HG03097 (cell line): ENCODE data around the gene TXNRD2.
"Not testable (repeated sequence)": the region's sequence is repeated elsewhere in the genome, so short reads cannot be mapped to it uniquely, and the experiment has no call there.

Source experiments
- ATAC-seq: cut with Tn5 transposase; IDR thresholded peaks from one replicate; pipeline ENCODE4 v1.9.1; 2021; ENCODE audit not compliant: unreplicated experiment, low FRiP score

Gene TXNRD2

GRCh38 chr22:19910180-19910744 is 31.4 kb downstream of the TXNRD2 start:
- no peak for ATAC-seq

DNA sequence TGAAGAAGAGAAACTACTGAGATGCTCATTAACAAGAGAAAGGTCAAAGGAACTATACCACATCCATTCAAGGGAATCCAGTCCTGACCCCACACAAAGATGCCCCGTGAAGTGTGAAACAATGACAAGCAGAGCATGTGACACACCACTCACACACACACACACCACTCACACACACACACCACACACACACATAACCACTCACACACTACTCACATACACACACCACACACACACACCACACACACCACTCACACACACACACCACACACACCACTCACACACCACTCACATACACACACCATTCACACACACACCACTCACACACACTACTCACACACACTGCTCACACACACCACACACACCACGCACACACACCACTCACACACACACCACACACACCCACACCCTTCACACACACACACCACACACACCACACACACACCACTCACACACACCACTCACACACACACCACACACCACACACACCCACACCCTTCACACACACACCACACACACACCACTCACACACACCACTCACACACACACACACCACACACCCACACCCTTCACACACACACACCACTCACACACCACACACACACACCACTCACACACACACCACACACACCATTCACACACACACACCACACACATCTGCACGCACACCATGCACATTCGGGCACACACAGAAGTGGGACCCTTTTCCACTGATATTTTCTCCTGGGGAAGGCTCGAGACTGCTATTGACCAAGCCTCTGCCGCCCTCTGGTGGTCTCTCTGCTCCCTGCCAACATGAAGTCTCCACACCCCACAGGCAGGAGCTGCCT is 32.1 kb downstream of the TXNRD2 start:
- ATAC-seq: no peak

GRCh38 chr22:19907902-19908301 is 33.7 kb downstream of the TXNRD2 start:
- not testable (repeated sequence) for ATAC-seq

DNA sequence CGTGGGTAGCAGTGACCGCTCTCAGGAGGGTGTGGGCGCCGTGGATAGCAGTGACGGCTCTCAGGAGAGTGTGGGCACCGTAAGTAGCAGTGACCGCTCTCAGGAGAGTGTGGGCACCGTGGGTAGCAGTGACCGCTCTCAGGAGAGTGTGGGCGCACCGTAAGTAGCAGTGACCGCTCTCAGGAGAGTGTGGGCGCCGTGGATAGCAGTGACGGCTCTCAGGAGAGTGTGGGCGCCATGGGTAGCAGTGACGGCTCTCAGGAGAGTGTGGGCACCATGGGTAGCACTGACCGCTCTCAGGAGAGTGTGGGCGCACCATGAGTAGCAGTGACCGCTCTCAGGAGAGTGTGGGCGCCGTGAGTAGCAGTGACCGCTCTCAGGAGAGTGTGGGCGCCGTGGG is 34.8 kb downstream of the TXNRD2 start:
- not testable (repeated sequence) for ATAC-seq

GRCh38 chr22:19905347-19906276 is 36.0 kb downstream of the TXNRD2 start:
- no peak for ATAC-seq

GRCh38 chr22:19904935-19905334 is 36.7 kb downstream of the TXNRD2 start:
- no peak for ATAC-seq

DNA sequence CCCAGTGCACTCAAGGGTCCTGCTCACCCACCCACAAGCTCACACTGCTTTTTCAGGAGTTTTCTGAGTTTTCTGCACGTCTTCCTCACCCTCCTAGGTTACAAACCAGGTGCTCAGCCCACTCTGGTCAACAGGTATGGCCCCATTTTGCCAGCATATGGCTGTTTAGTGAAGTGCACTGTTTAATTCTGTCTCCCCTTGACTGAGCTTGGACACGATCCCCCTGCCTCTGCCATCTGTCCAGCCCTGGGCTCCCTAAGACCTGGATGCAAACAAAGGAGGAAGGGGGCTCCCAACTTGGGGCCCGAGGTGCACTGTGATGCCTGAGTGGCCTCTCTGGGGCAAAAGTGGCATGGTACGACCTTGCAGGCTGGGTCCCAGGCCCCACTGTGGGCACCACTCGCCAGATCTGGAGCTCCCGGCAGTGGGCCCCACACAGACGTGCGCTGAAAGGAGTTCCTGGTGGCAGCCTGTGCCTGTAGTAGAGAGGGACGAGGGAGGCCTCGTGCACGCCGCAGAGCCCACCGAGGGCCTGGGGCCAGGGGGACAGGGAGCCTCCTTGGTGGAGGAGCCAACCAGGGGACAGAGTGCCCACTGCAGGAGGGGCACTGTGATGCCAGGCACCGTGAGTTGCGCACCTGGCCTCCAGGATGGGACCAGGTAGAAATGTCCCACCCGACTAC is 37.3 kb downstream of the TXNRD2 start:
- no peak for ATAC-seq

DNA sequence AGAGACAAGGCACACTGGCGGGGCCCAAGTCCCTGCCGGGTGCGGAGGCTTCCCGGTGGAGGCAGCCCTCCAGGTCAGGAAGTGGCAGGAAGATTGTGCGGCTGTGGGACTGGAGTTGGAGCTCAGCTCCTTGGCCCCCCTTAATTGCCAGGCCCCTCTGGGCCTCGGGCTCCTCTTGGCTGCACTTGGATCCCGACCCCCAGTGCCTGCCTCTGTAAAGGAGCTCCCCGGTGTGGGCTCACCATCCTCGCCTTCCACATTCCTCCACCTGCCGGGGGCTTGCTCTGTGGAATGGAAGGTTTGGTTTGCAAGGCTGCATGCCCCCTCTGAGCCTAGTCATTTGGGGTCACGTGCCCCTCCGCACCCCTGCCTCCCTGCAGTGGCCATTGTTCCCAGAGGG is 38.1 kb downstream of the TXNRD2 start:
- ATAC-seq: no peak

GRCh38 chr22:19903031-19903430 is 38.6 kb downstream of the TXNRD2 start:
- ATAC-seq: no peak

DNA sequence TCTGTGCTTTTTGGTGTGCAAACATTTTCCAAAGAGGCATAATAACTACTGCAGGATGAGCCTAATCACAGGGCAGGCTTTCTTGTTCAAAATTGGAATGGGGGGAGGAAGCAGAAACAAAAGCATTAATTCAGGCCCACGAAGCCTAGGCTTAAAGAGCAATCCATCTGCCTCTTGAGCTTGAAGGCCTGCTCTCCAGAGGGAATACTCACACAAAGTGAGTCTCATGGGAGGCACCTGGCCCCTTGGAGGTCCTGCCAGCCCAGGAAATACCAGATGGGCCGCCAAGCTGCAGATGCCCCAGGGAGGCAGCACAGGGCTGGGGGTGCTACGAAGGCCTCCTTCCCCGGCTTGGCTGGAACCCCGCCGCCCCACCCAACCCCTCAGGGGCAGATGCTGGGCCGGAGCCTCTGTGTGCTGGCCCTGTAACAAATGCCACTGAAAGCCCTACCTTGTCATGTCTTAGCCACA is 39.3 kb downstream of the TXNRD2 start:
- no peak for ATAC-seq

DNA sequence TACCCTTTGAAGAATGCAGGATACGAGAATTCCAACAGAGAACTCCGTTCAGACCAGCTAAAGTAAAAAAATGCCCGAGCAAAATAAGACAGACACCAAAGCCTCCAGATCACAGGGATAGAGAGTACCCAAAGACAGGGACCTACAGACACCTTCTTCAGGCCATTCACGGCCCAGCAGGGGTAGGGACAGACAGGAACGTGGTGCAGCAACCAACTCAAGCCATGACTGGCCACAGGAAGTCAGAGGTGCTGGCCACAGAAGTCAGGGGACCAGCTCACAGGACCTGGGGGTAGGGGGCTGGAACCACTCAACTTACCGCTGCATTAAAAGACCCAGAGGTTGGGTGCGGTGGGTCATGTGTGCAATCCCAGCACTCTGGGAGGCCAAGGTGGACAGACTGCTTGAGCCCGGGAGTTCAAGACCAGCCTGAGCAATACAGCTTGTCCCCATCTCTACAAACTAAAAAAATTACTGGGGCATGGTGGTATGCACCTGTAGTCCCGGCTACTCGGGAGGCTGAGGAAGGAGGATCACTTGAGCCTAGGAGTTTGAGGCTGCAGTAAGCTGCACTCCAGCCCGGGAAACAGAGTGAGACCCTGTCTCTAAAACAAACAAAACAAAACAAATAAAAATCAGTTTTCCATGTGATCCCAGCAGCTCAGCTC is 39.9 kb downstream of the TXNRD2 start:
- ATAC-seq: no peak

- ATAC-seq: no peak
Observed at GRCh38 chr22:19900707-19901436, 40.7 kb downstream of the TXNRD2 start.

DNA sequence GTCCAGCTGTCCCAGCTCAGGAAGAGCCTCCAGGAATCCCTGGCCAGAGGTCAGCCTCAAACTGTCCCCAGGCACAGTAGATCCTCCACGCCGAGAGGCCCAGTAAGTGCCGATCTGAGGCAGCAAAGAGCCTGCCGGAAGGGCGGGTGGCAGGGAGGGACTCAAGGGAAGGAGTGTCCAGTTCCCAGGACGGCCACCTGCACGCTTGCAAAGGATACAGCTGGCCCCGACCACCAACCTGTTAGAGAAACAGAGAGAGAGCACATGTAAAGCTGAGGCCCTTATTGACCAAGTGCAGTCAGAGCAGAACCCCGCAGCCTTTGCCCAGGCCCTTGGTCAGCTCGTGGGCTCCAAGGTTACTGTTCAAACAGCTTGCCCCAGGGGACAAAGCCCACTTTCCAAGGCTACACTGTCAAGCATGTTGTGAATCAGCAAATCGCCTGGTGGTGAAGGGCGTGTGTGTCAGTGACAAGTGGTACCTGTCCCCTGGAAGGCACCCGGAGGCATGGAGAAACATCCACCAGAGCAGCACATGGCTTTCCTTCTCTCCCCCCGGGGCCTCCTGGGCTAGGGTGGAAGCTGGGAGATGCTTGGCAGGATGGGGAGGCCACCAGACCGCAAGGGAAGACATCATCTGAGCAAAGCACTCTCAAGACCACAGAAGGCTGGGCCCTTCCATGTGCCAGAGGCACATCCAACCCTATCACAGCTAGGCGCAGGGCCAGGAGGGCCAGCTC is 42.6 kb downstream of the TXNRD2 start:
- ATAC-seq: no peak

- no peak for ATAC-seq
Observed at GRCh38 chr22:19898145-19898544, 43.5 kb downstream of the TXNRD2 start.

- no peak for ATAC-seq
Observed at GRCh38 chr22:19897726-19898125, 43.9 kb downstream of the TXNRD2 start.

DNA sequence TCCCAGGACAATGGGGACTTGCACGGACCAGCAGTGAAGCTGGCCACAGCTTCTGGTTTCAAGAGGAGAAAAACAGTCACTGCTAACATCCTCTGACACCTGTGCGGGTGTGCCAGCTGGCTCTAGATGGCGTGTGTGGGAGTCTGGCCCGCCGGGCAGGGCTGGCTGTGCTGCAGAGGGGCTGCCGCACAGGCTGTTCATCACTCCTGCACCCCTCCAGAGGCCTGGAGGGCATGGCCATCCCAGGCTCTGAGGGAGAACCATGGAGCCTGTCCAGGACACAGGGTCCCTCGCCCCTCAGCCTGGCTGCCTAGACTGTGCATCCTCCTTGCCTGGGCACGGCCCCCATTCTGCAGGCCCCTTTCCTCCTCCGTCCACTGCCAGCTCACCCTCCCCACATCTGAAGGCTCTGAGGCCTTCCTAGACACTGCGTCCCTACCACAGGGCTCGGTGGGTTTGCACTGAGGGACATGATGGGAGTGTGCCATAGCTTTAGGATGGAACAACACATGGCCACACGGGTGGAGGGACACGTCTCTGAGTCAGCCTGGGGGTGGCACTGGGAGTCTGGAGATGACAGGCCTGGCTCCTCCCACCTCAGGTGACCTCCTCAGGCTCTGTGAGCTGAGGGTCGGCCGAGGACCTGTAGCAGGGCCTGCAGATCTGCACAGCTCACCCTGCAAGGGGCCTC is 44.8 kb downstream of the TXNRD2 start:
- ATAC-seq: no peak

DNA sequence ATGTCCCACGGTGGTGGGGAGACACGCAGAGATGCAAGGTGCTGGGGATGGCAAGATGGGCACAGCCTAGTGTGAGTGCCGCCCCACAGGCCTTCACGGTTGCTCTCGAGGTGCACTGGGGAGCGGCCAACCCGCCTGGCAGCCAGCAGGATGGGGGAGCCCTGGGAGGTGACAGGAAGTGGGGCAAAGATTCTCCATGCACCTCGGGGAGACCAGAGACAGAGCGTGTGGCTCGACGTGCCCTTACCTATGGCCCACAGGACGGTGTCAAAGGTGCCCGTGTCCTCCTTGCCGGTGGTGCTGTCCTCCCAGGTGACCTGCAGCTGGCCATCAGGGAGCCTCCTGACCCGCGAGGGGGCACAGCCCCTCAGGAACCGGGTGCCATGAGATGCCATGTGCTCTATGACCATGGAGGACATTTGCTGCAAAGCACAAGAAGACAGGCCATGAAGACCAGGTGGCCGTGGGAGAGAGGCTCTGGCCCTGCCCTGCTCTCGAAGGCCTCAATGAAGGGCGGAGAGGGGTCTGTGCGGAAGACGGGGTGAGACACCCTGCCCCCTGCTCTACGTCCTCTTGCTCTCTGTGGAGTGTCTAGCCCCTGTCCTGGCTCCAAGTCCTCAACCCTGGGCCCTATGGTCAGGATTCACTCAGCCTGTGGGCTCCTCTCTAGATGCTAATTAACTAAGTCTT is 46.3 kb downstream of the TXNRD2 start:
- no peak for ATAC-seq

GRCh38 chr22:19893363-19893762 is 48.3 kb downstream of the TXNRD2 start:
- ATAC-seq: no peak
